NCI-H510A treated with DMSO at 0.1 percent for 48 hours (cell line): ENCODE measurements around the gene SHTN1.
A peak's percentile ranks its signal among the peaks of the same experiment; 100 is the strongest.

Source experiments
- DNase-seq: peaks from one replicate; lab custom pipeline; 2025; lab: John Stamatoyannopoulos, UW

The SHTN1 gene

GRCh38 chr10:116868722-116869121, 136.3 kb downstream of the SHTN1 start:
- DNase-seq: no peak

GRCh38 chr10:116868198-116868676, 136.8 kb downstream of the SHTN1 start:
- DNase-seq: no peak

GRCh38 chr10:116866987-116867595, 137.9 kb downstream of the SHTN1 start:
- no peak for DNase-seq

- peak; percentile 8 for DNase-seq
Measured at GRCh38 chr10:116866066-116866465, 138.9 kb downstream of the SHTN1 start.

GRCh38 chr10:116864436-116864835, 140.6 kb downstream of the SHTN1 start:
- no peak for DNase-seq

GRCh38 chr10:116861796-116862195, 143.2 kb downstream of the SHTN1 start:
- no peak for DNase-seq

GRCh38 chr10:116857156-116857555, 147.8 kb downstream of the SHTN1 start:
- DNase-seq: no peak

- no peak for DNase-seq
Measured at GRCh38 chr10:116853701-116854100, 151.3 kb downstream of the SHTN1 start.

- no peak for DNase-seq
Measured at GRCh38 chr10:116853287-116853686, 151.7 kb downstream of the SHTN1 start.

- DNase-seq: no peak
Measured at GRCh38 chr10:116852246-116852645, 152.7 kb downstream of the SHTN1 start.

- DNase-seq: no peak
Measured at GRCh38 chr10:116850058-116850611, 154.9 kb downstream of the SHTN1 start.

GRCh38 chr10:116849248-116850057, 155.5 kb downstream of the SHTN1 start, which contains the start of gene ENO4:
TSS of gene ENO4 (plus strand) at chr10:116849499. CDS start at chr10:116849567, 68 bp downstream.
- peak; percentile 95 for DNase-seq

- DNase-seq: no peak
Measured at GRCh38 chr10:116848944-116849247, 156.1 kb downstream of the SHTN1 start.

- no peak for DNase-seq
Measured at GRCh38 chr10:116848032-116848943, 156.7 kb downstream of the SHTN1 start.

- no peak for DNase-seq
Measured at GRCh38 chr10:116845823-116846222, 159.2 kb downstream of the SHTN1 start.

GRCh38 chr10:116840389-116841075, 164.5 kb downstream of the SHTN1 start:
- DNase-seq: no peak

GRCh38 chr10:116838143-116838725, 166.8 kb downstream of the SHTN1 start:
- DNase-seq: no peak

- peak; percentile 51 for DNase-seq
Measured at GRCh38 chr10:116836902-116837523, 168.0 kb downstream of the SHTN1 start.

GRCh38 chr10:116836083-116836482, 168.9 kb downstream of the SHTN1 start:
- DNase-seq: peak; percentile 73

GRCh38 chr10:116835658-116836057, 169.3 kb downstream of the SHTN1 start:
- no peak for DNase-seq
